D721Med (cell line): Measurements from ENCODE around the gene SLC6A9.

Source experiments
- DNase-seq: peaks from one replicate; pipeline ENCODE4 v3.0.0; 2011; ENCODE audit warnings: low spot score; ENCODE audit not compliant: insufficient read length
- FAIRE-seq: peaks from 2 replicates; lab custom pipeline; 2011; peaks lifted over from hg19 to GRCh38; lab: Jason Lieb, UNC
- TF ChIP-seq, protein P1 (sequence below): IDR thresholded peaks from 2 replicates; pipeline ENCODE4 v1.5.1; 2012; ENCODE audit warnings: mild to moderate bottlenecking, control low read depth; ENCODE audit not compliant: insufficient read depth; ENCODE audit errors: missing control alignments

The SLC6A9 gene

DNA sequence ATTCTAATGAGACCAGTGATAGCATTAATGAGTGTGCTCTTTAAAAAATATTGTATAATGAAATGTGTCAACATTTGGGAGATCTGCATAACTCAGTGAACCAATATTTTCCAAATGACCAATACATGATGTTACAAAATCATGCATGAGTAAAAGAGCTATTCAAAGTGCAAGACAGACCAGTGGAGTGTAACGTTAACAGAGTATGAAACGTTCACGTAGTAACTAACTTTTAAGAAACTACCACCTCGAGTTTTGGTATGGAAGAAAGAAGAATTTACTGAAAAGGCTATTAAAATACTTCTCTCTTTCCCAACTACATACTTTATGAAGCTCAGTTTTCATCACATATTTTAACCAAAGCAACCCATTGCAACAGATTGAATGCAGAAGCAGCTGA lies 9.6 kb upstream of the SLC6A9 start:
- TF ChIP-seq, protein P1, sequence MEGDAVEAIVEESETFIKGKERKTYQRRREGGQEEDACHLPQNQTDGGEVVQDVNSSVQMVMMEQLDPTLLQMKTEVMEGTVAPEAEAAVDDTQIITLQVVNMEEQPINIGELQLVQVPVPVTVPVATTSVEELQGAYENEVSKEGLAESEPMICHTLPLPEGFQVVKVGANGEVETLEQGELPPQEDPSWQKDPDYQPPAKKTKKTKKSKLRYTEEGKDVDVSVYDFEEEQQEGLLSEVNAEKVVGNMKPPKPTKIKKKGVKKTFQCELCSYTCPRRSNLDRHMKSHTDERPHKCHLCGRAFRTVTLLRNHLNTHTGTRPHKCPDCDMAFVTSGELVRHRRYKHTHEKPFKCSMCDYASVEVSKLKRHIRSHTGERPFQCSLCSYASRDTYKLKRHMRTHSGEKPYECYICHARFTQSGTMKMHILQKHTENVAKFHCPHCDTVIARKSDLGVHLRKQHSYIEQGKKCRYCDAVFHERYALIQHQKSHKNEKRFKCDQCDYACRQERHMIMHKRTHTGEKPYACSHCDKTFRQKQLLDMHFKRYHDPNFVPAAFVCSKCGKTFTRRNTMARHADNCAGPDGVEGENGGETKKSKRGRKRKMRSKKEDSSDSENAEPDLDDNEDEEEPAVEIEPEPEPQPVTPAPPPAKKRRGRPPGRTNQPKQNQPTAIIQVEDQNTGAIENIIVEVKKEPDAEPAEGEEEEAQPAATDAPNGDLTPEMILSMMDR, result no peak
- FAIRE-seq (no peak), DNase-seq (no peak)

DNA sequence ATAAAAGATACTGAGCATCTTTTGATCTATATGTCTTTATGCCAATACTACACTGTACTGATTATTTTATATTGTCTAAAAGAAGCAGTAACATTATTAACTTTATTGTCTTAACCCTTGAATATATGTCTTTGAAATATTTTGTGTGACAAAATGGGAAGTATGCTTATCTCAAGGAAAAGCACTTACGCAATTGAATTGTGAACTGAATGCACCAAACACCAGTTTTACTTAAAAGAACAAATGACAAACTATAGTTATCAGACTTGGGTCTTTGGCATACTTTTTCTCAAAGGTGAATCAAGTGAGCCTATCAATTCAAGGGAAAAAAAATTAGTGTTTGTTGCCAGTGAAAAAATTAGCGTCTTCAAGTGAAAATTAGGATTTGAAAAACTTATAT lies 9.2 kb upstream of the SLC6A9 start:
- TF ChIP-seq, protein P1, result no peak
- DNase-seq (no peak), FAIRE-seq (no peak)

DNA sequence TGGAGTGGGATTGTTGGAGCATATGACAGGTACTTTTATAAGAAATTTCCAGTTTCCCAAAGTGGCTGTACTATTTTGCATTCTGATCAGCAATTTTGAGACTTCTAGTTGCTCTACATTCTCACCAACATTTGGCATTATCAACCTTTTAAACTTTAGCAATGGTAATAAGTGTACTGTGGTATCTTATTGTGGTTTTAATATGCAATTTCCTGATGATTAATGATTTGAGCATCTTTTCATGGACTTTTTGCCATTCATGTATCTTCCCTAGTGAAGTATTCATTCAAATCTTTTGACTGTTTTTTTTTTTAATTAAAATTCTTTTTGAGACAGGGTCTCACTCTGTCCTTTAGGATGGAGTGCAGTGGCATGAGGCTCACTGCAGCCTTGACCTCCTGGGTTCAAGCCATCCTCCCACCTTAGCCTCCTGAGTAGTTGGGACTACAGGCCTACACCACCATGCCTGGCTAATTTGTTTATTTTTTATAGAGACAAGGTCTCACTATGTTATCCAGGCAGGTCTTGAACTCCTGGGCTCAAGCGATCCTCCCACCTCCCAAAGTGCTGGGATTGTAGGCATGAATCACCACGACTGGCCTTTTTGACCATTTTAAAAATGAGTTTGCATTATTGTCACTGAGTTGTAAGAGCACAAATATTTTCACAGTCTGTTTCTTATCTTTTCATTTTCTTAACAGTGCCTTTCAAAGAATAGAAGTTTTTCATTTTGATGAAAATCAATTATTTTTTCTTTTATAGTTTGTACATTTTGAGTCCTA lies 7.8 kb upstream of the SLC6A9 start:
- FAIRE-seq (no peak), DNase-seq (no peak)
- TF ChIP-seq, protein P1, result no peak

DNA sequence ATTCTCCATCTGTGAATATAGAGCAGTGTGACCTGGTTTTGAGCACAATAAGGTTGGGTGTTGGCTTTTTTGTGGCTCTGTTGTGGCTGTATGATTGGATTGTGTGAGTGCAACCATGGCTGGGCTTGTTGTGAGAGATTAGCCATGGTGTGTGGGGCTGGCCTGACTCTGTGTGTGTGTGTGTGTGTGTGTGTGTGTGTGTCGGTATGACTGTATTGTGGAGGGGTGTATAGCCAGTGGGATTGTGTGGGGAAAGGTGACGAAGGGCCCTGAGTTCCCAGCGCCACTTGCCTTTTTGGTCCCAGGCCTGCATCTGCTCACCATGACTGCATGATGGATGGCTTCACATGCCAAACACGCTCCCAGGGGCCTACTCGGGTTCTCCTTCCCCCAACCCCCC lies 5.9 kb upstream of the SLC6A9 start:
- TF ChIP-seq, protein P1, result no peak
- FAIRE-seq (no peak), DNase-seq (no peak)

DNA sequence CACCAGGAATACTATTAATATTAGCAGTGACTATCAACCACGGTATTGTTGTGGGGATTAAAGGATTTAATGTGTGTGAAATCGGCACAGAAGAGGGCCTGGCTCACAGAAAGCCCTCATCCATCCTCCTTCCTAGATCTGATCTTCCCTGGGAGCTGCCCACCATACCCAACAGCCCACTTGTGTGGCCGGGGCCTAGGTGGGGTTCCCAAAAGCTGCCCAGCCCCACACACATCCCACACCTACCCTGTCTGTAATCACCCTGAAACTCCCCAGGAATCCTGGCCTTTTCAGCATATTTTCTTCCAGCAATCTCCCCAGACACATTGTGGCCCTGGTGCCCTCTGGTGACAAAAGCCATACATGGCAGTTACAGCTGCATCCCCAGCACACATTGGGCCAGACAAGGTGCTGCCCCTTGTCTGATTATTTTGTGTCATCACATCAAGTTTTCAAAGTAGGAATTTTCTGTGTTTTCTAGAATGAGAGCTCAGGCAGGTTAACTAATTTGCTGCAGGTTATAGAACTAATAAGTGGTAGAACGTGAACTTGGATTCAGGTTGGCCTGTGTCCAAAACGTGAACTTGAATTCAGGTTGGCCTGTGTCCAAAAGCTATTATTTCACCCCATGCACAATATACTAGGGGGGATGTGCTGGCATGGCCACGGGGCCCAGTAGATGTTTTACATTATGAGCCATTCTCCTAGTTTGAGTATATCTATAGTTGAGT lies 5.3 kb upstream of the SLC6A9 start:
- DNase-seq (no peak), FAIRE-seq (no peak)
- TF ChIP-seq, protein P1, result peak; percentile 92

DNA sequence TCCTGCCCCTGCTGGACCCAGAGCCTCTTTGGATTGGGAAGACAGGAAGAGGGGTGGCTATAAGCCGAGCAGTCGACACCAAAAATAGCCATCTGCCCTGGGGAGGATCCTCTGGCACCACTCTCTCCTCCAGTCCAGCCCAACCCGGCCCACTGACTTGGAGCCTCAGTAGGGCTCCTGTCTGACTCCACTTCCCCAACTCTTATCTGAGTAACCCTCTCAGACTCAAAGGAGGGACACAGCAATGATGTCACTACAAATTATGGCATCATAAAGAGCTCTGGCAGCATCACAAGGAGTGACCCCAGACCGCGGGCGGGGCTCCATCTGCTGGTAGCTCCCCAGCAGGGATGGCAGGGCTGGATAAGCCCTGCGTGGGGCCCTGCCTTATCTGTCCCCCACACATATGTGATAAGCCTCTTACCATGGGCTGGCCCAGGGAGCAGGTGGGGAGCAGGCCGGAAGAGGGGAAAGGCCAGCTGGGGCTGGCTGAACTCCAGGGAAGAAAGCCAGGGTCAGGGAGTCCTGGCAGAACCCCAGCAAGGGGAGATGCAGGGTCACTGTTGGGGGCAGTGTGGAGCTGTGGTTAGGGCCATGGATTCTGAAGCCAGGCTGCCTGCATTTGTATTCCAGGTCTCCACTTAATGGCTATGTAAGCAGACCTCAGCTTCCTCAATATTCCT lies 4.6 kb upstream of the SLC6A9 start:
- TF ChIP-seq, protein P1, result peak; percentile 41
- FAIRE-seq, result no peak

More for the DNA sequence above, 4.6 kb upstream of the SLC6A9 start:
- no peak for DNase-seq
